GM06990 (cell line): Measurements from ENCODE around the gene DHCR7.

Source experiments
- DNase-seq: peaks from one replicate; pipeline ENCODE4 v3.0.0-alpha.2; 2011; ENCODE audit not compliant: insufficient read length; ENCODE audit errors: extremely low read depth
- H3K27me3 ChIP-seq: replicated peaks from 2 replicates; pipeline ENCODE4 v1.6.0; 2011; ENCODE audit warnings: low read length; ENCODE audit not compliant: control insufficient read depth, insufficient read depth
- H3K36me3 ChIP-seq: 2 replicates; pipeline ENCODE4 v1.5.1; 2011; ENCODE audit warnings: low read length; ENCODE audit not compliant: control insufficient read depth, insufficient read depth
- H3K4me3 ChIP-seq: replicated peaks from 2 replicates; pipeline ENCODE4 v1.5.1; 2011; ENCODE audit warnings: low read depth, mild to moderate bottlenecking, control low read depth, low read length
- CTCF ChIP-seq: IDR thresholded peaks from 2 replicates; pipeline ENCODE4 v1.5.1; 2011; ENCODE audit warnings: low read length, control low read depth, mild to moderate bottlenecking, inconsistent platforms; ENCODE audit not compliant: insufficient read depth, poor library complexity, severe bottlenecking

Gene DHCR7

GRCh38 chr11:71463331-71464211 is 15.4 kb upstream of the DHCR7 start:
- Histone ChIP-seq H3K36me3 (peaks cover 33% of the 10 kb centered on the region), H3K27me3 (no peaks in the 10 kb centered on the region), H3K4me3 (no peak overlapping the region)
- no peak for TF ChIP-seq CTCF
- DNase-seq, result no peak

GRCh38 chr11:71462726-71463125 is 14.5 kb upstream of the DHCR7 start:
- DNase-seq, result no peak
- peaks cover 35% of the 10 kb centered on the region for H3K36me3 ChIP-seq
- no peak for TF ChIP-seq CTCF

GRCh38 chr11:71461696-71462095 is 13.5 kb upstream of the DHCR7 start:
- H3K4me3 ChIP-seq, result no peak overlapping the region
- DNase-seq, result no peak

More at GRCh38 chr11:71462726-71463125, 14.5 kb upstream of the DHCR7 start:
- Histone ChIP-seq H3K27me3 (no peaks in the 10 kb centered on the region), H3K4me3 (no peak overlapping the region)

GRCh38 chr11:71459767-71460320 is 11.7 kb upstream of the DHCR7 start:
- DNase-seq, result no peak
- no peak overlapping the region for H3K4me3 ChIP-seq
- TF ChIP-seq CTCF, result no peak
- H3K27me3 ChIP-seq, result no peaks in the 10 kb centered on the region
- H3K36me3 ChIP-seq, result peaks cover 33% of the 10 kb centered on the region

More at GRCh38 chr11:71461696-71462095, 13.5 kb upstream of the DHCR7 start:
- no peaks in the 10 kb centered on the region for H3K27me3 ChIP-seq
- peaks cover 38% of the 10 kb centered on the region for H3K36me3 ChIP-seq
- TF ChIP-seq CTCF, result no peak

GRCh38 chr11:71459076-71459766 is 11.0 kb upstream of the DHCR7 start:
- no peaks in the 10 kb centered on the region for H3K27me3 ChIP-seq
- no peak for DNase-seq
- H3K36me3 ChIP-seq, result peaks cover 33% of the 10 kb centered on the region
- TF ChIP-seq CTCF, result no peak
- H3K4me3 ChIP-seq, result no peak overlapping the region
